ENCODE results near the gene BUD23.

GRCh38 chr7:73633844-73634243, 49.6 kb upstream of the BUD23 start:
- TF ChIP-seq CTCF (IDR thresholded peaks at IDR 0.05) = no peak
- no peak for TF ChIP-seq POLR2A (IDR thresholded peaks at IDR 0.05)
